Activated naive CD4-positive, alpha-beta T cell treated with anti-CD3 and anti-CD28 coated beads, Interleukin-2, amount 10 ng/mL, durations not matched to agents 7 days and 5 days (primary cell): ENCODE measurements around the gene FAM174C.
"Not testable (repeated sequence)": the region's sequence is repeated elsewhere in the genome, so short reads cannot be mapped to it uniquely, and the experiment has no call there.

ENCODE experiments used
- CTCF ChIA-PET: fragments of 350-600 bp; sonication (Branson Sonifier 250); formaldehyde crosslinking; loops from one replicate; lab custom pipeline; 2021; ENCODE audit warnings: antibody characterized with exemption; lab: Charles Lee
- DNase-seq: peaks from one replicate; pipeline ENCODE4 v3.0.0-alpha.2; 2020
- H3K27ac Mint-ChIP-seq: one replicate; pipeline ENCODE4 v1.8.0; 2021; ENCODE audit warnings: mild to moderate bottlenecking, moderate library complexity, mixed read lengths
- H3K27me3 Mint-ChIP-seq: one replicate; pipeline ENCODE4 v1.8.0; 2021; ENCODE audit warnings: mild to moderate bottlenecking, mixed read lengths
- H3K36me3 Mint-ChIP-seq: one replicate; pipeline ENCODE4 v1.8.0; 2021; ENCODE audit warnings: mixed read lengths
- H3K4me1 Mint-ChIP-seq: one replicate; pipeline ENCODE4 v1.8.0; 2021; ENCODE audit warnings: mixed read lengths
- H3K4me3 Mint-ChIP-seq: one replicate; pipeline ENCODE4 v1.8.0; 2021; ENCODE audit warnings: mild to moderate bottlenecking, moderate library complexity, mixed read lengths
- H3K9me3 Mint-ChIP-seq: one replicate; pipeline ENCODE4 v1.8.0; 2021; ENCODE audit warnings: mixed read lengths

Gene FAM174C

GRCh38 chr19:1320282-1320650 lies 44.9 kb downstream of the FAM174C start:
- H3K4me3 Mint-ChIP-seq, H3K36me3 Mint-ChIP-seq, H3K9me3 Mint-ChIP-seq, CTCF ChIA-PET, DNase-seq, H3K4me1 Mint-ChIP-seq, H3K27ac Mint-ChIP-seq: not testable (repeated sequence)
- H3K27me3 Mint-ChIP-seq, result peaks cover 97% of the 10 kb centered on the region

GRCh38 chr19:1321539-1321938 lies 46.2 kb downstream of the FAM174C start:
- H3K9me3 Mint-ChIP-seq, result no peaks in the 10 kb centered on the region
- no peaks in the 10 kb centered on the region for H3K36me3 Mint-ChIP-seq
- no peak overlapping the region for H3K4me3 Mint-ChIP-seq
- H3K4me1 Mint-ChIP-seq, result no peaks in the 10 kb centered on the region
- no peak for DNase-seq
- CTCF ChIA-PET, result no interaction called here
- H3K27ac Mint-ChIP-seq, result no peak overlapping the region
- peaks cover 98% of the 10 kb centered on the region for H3K27me3 Mint-ChIP-seq

- H3K27ac Mint-ChIP-seq, result no peak overlapping the region
- DNase-seq, result no peak
- H3K9me3 Mint-ChIP-seq, result no peaks in the 10 kb centered on the region
- peaks cover 90% of the 10 kb centered on the region for H3K27me3 Mint-ChIP-seq
- CTCF ChIA-PET, result no interaction called here
- H3K4me3 Mint-ChIP-seq, result no peak overlapping the region
- no peaks in the 10 kb centered on the region for H3K4me1 Mint-ChIP-seq
- no peaks in the 10 kb centered on the region for H3K36me3 Mint-ChIP-seq
Observed at GRCh38 chr19:1322198-1322981, 47.1 kb downstream of the FAM174C start.

GRCh38 chr19:1324249-1324805 lies 49.0 kb downstream of the FAM174C start:
- peaks cover 71% of the 10 kb centered on the region for H3K27me3 Mint-ChIP-seq
- no peak overlapping the region for H3K4me3 Mint-ChIP-seq
- DNase-seq, result no peak
- H3K4me1 Mint-ChIP-seq, result no peaks in the 10 kb centered on the region
- no peaks in the 10 kb centered on the region for H3K36me3 Mint-ChIP-seq
- CTCF ChIA-PET, result no interaction called here
- no peaks in the 10 kb centered on the region for H3K9me3 Mint-ChIP-seq
- H3K27ac Mint-ChIP-seq, result no peak overlapping the region

GRCh38 chr19:1324806-1325567 lies 49.7 kb downstream of the FAM174C start:
- Mint-ChIP-seq H3K27ac (no peak overlapping the region), H3K36me3 (no peaks in the 10 kb centered on the region), H3K27me3 (peaks cover 64% of the 10 kb centered on the region), H3K4me1 (no peaks in the 10 kb centered on the region), H3K9me3 (no peaks in the 10 kb centered on the region), H3K4me3 (no peak overlapping the region)
- peak; percentile 27 for DNase-seq
- CTCF ChIA-PET, result no interaction called here

GRCh38 chr19:1325568-1326294 lies 50.4 kb downstream of the FAM174C start:
- no peaks in the 10 kb centered on the region for H3K36me3 Mint-ChIP-seq
- no peak for DNase-seq
- no peaks in the 10 kb centered on the region for H3K4me1 Mint-ChIP-seq
- H3K27ac Mint-ChIP-seq, result no peak overlapping the region
- H3K4me3 Mint-ChIP-seq, result no peak overlapping the region
- H3K9me3 Mint-ChIP-seq, result no peaks in the 10 kb centered on the region
- peaks cover 64% of the 10 kb centered on the region for H3K27me3 Mint-ChIP-seq
- CTCF ChIA-PET, result no interaction called here

- CTCF ChIA-PET, result no interaction called here
- H3K9me3 Mint-ChIP-seq, result no peaks in the 10 kb centered on the region
- H3K27ac Mint-ChIP-seq, result no peak overlapping the region
- DNase-seq, result no peak
- peaks cover 59% of the 10 kb centered on the region for H3K27me3 Mint-ChIP-seq
- H3K4me3 Mint-ChIP-seq, result no peak overlapping the region
- no peaks in the 10 kb centered on the region for H3K4me1 Mint-ChIP-seq
- H3K36me3 Mint-ChIP-seq, result no peaks in the 10 kb centered on the region
Observed at GRCh38 chr19:1327125-1327524, 51.8 kb downstream of the FAM174C start.
